ENCODE measurements around the gene NAP1L4.

Gene NAP1L4

DNA sequence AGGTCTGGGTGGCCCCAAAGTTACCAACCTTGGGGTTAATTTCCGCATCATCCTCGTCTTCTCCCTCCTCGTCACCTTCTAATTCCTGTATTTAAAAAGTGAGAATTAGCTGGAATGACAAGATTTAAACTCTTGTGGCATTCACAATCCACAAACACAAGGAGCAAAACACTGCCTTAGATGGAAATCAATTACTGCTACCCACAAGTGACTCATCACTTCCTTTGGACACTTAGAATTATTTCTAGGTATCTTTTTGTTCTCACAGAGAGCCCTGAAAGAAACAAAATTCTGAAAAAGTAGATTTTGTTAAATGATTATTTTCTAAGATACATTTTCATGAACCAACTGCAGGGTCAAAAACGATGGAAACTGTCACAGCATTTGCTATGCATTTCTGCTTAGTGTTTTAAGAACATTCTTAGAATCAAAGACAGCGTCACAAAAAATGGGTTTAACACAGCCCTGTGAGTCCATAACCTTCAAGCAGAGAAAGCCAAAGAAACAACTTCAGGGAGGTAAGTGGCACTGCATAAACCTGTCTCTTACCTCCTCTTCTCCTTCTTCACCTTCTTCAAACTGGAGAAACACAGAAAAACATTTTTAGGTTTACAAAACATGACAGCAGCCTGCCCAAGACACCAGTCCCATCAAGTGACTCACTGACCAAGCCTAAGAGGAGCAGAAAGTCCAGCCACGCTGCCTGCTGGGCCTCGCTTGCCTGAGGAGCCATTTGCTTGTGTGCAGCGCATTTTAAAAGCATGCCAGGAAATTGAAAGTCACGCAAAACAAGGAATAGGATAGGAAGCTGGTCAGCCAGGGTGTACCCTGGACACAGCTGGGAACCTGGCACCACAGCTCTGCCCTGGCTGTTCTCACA is 40.7 kb downstream of the NAP1L4 start:
- TF ChIP-seq, protein P1, sequence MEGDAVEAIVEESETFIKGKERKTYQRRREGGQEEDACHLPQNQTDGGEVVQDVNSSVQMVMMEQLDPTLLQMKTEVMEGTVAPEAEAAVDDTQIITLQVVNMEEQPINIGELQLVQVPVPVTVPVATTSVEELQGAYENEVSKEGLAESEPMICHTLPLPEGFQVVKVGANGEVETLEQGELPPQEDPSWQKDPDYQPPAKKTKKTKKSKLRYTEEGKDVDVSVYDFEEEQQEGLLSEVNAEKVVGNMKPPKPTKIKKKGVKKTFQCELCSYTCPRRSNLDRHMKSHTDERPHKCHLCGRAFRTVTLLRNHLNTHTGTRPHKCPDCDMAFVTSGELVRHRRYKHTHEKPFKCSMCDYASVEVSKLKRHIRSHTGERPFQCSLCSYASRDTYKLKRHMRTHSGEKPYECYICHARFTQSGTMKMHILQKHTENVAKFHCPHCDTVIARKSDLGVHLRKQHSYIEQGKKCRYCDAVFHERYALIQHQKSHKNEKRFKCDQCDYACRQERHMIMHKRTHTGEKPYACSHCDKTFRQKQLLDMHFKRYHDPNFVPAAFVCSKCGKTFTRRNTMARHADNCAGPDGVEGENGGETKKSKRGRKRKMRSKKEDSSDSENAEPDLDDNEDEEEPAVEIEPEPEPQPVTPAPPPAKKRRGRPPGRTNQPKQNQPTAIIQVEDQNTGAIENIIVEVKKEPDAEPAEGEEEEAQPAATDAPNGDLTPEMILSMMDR (IDR thresholded peaks at IDR 0.05; ENCODE audit: insufficient read depth, low read depth, low read length, missing control alignments): no peak
- no peak overlapping the region for H3K4me3 ChIP-seq (ENCODE audit: low read length)
- peak; percentile 45 for DNase-seq (ENCODE audit: low read depth)

DNA sequence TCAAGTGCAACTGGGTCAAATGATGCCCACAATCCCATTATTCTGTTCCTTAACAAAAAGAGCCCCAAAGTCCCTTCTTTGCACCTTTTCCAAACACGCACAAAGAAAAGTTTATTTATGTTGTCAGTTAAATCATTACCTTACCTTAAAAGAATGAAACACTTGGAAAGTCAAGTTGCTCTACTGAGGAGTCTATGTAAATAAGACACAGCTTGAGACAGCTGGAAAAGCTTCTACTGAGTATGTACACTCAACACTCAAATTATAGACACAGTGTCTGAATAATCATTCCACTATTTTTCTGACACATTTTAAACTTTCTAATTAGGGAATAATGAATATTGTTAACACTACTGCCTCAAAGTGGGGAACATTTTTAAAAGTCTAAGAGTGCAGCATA is 41.3 kb downstream of the NAP1L4 start:
- DNase-seq (ENCODE audit: low read depth): no peak
- TF ChIP-seq, protein P1 (IDR thresholded peaks at IDR 0.05; ENCODE audit: insufficient read depth, low read depth, low read length, missing control alignments): no peak
- H3K4me3 ChIP-seq (ENCODE audit: low read length): no peak overlapping the region

DNA sequence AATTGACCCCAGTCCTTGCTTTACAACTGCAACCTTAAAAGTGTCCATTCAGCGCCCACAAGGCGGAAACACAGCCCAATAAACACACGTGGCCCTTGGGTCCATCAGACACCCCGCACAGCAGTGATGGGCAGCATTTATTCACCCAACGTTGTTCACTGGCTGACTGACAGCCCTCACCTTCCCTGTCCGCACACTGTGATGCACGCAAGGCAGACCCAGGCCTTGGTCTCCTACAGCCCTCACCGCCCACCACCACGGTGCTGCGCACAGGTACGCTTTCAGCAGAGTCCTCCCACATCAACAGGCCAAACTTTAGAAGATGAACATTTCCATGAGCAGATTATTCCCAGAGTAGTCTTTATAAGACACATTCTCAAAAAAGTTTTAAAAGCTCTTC is 42.2 kb downstream of the NAP1L4 start:
- DNase-seq (ENCODE audit: low read depth): no peak
- TF ChIP-seq, protein P1 (IDR thresholded peaks at IDR 0.05; ENCODE audit: insufficient read depth, low read depth, low read length, missing control alignments): no peak
- H3K4me3 ChIP-seq (ENCODE audit: low read length): no peak overlapping the region

DNA sequence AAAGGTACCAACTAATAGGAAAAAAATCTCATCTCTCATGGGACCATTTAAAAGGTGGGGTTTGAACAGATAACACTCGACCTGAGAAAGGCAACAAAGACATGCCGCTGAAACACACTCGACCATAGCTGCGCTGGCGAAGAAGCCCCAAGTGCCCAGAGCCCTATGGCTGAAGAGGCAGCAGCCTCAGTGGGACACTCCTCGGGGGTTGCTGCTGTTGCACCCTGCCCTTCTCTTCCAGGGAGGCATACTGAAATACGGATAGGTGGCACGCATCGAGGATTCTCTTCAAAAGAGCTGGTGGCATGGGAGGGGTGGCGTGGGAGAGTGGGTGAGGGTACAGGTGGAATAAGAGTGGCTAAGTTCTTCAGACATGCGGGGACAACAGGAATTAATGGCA is 44.4 kb downstream of the NAP1L4 start:
- TF ChIP-seq, protein P1 (IDR thresholded peaks at IDR 0.05; ENCODE audit: insufficient read depth, low read depth, low read length, missing control alignments): no peak

DNA sequence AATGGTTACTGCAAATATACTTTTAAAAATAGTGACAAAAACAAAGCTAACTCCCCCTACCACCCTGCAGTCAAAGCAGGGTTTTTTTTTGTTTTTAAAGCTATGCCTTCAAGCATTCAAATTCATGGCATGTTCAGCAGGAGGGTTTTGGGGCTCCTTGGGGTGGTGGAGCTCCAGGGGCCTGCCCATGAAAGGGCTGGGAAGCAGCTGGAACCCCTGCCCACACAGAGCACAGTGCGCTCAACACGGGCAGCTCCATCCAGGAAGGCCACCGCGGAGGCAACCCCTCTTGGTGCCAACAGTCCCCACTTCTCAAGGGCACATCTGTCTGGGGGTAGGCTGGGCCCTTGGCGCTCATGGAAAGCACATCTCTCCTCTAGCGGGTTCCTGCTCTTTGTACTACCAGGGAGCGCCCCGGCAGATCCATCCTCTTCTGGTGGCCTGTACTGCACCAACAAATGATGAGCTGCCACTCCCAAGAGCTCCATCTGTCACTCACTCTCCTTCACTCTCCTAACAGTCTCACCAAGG is 46.3 kb downstream of the NAP1L4 start:
- no peak for DNase-seq (ENCODE audit: low read depth)
- no peak overlapping the region for H3K4me3 ChIP-seq (ENCODE audit: low read length)
- TF ChIP-seq, protein P1 (IDR thresholded peaks at IDR 0.05; ENCODE audit: insufficient read depth, low read depth, low read length, missing control alignments): no peak

More for the DNA sequence above, 44.4 kb downstream of the NAP1L4 start:
- H3K4me3 ChIP-seq (ENCODE audit: low read length): no peak overlapping the region
- no peak for DNase-seq (ENCODE audit: low read depth)

DNA sequence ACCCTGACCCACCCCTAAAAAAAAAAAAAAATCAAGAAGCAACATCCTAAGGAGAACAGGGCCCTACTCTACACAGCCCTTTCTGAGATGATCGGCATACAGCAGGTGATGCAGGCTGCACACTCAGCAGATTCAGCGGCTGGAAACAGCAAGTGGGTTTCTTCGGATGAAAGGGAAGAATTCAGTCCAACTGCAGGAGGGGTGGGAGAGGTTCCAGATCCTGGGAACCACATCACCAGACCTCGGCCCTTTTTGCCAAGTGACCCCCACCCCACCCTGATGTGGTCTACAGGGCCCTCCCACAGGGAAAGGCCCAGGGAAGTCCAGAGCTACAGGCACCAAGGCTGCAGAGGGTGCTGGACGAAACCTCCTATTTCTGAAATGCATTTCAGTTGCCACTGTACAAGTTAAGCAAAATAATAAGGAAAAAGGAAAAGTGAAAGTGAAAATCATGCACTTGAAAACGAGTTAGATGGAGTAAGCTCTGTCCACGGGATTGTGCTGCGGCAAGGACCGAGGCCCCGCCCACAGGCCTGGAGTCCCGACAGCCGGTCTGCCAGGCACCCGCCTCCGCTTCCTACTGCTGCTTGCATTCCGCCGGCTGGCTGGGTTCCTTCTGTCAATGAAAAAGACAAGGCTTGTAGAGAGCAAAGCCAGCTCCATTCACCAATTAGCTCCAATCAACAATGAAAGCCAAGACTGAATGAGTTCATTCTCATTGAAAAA is 46.9 kb downstream of the NAP1L4 start:
- peak; percentile 74 for DNase-seq (ENCODE audit: low read depth)
- no peak overlapping the region for H3K4me3 ChIP-seq (ENCODE audit: low read length)
- TF ChIP-seq, protein P1 (IDR thresholded peaks at IDR 0.05; ENCODE audit: insufficient read depth, low read depth, low read length, missing control alignments): no peak

All from epithelial cell of esophagus (primary cell).